GM12874 (cell line): Measurements from ENCODE around the gene SEPTIN5.

Source experiments
- TF ChIP-seq, protein P1 (sequence below): IDR thresholded peaks from 2 replicates; pipeline ENCODE4 v1.5.1; 2011; ENCODE audit warnings: low read depth, mild to moderate bottlenecking, control low read depth, low read length, moderate library complexity; ENCODE audit not compliant: insufficient read depth

Gene SEPTIN5

DNA sequence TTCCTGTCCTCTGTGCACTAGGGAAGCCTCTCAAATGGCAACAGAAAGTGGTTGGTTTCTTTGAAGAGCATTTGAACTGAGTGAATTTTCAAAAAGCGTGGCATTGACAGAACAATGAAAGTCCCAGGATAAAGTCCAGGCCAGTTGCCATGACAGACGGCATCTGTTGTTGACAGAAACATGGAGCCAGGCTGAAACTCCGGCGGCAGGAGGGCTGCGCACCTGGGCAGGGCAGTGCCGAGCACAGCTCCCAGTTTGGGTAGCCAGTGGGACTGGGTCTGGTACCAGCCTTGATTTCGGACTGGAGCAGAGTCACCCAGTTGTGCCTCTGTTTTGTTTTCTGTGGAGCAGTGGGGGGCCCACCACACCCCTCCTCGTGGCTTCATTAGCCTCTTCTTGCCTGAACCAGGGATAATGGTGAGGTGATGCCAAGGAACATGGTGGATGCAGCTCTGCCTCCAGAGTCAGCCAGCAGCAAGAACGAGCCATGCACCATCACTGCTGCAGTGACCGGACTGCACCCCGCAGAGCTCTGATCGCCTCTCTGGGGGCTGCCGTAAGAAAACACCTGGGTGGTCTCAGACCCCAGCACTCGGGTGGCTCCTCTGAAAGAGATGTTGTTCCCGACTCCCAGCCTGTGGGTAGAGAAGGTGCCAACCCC lies 9.8 kb upstream of the SEPTIN5 start:
- TF ChIP-seq, protein P1, sequence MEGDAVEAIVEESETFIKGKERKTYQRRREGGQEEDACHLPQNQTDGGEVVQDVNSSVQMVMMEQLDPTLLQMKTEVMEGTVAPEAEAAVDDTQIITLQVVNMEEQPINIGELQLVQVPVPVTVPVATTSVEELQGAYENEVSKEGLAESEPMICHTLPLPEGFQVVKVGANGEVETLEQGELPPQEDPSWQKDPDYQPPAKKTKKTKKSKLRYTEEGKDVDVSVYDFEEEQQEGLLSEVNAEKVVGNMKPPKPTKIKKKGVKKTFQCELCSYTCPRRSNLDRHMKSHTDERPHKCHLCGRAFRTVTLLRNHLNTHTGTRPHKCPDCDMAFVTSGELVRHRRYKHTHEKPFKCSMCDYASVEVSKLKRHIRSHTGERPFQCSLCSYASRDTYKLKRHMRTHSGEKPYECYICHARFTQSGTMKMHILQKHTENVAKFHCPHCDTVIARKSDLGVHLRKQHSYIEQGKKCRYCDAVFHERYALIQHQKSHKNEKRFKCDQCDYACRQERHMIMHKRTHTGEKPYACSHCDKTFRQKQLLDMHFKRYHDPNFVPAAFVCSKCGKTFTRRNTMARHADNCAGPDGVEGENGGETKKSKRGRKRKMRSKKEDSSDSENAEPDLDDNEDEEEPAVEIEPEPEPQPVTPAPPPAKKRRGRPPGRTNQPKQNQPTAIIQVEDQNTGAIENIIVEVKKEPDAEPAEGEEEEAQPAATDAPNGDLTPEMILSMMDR: no peak

DNA sequence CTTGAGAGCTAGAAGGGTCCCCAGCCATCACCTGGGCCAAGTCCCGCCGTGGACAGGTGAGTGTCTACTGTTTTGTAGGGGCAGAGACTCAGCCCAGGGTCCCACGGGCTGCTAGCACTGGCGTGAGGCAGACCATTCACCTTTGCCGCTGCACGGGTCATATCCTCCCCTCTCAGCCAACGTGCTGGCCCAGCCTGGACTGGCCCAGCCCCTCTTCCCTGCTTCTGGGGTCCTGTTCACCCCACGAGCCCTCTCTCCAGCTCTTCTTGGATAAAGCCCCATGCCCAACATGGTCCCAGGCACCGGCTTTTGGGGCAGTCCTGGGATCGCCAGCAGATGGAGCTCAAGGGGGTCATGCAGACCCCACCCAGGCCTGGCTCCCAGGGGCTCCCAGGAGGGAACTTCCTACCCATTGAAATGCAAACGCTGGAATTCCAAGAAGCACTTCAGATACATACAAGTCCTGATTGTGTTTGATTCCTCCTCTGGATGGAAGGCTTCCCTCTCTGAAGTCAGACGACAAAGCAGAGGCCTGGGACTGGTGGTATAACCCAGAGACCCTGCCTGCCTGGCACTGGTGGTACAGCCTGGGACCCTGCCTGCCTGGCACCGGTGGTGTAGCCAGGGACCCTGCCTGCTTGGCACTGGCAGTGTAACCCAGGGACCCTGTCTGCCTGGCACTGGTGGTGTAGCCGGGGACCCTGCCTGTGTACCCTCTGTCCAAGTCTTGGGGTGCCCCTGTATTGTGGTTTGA lies 8.9 kb upstream of the SEPTIN5 start:
- TF ChIP-seq, protein P1: no peak

DNA sequence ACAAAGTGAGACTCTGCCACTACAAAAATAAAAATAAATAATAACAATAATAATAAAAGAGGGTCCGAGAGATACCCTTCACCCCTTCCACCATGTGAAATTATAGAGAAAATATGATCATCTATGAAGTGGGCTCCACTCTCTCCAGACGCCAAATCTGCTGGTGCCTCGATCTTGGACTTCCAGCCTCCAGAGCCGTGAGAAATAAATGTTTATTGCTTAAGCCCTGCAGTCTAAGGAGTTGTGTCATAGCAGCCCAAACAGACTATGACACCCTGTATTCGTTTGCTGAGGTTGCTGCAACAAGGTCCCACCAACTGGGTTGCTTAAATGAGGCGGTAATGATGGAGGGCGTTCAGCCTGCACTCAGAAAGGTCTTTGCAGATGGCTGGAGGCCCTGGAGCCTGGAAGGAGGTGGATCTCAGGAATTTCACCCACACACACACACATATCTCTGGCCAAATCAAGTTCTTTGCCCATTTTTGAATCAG lies 7.6 kb upstream of the SEPTIN5 start:
- TF ChIP-seq, protein P1: no peak

DNA sequence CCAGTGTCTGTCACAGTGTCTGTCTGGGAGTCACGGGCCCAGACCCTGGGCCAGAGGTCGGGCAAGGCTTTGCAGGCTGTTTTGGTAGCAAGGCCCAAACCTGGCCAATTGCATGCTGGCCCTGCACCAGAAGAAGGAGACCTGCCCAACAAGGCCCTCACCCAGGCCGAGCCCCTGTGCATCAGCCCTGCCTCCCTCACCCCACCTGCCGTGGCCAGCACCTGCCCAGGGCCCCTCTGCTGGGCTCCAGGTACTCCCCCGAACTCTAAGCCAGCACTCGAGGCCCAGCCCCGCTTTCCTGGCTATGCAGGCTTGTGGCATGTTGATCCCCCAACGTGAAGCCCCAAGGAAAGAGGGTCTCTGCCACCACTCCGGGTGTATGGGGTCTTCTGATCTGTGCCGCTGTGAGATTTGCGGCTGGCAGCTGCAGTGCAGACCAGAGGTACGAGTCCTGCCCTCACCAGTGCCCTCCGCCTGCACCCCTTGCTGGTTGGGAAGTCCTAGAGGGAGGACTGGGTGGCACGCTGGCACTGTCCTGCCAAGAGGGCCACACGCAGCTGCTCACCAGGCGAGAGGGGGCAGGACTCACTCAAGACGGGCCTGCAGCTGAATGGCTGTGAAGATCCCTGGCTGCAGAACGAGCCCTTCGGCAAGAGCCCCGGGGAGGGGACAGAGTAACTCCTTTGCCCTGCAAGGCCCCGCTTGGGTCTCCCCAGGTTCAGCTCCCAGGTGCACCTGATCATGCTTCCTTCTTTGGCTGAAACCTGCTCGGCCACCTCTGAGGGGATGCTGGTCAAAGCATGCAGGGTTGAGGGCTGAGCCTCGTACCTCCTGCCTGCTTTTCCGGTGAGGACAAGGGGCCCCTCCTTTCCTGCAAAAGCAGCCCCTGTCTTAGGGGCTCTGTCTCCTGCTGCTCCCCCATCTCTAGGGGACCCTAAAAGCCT lies 6.7 kb upstream of the SEPTIN5 start:
- TF ChIP-seq, protein P1: no peak

DNA sequence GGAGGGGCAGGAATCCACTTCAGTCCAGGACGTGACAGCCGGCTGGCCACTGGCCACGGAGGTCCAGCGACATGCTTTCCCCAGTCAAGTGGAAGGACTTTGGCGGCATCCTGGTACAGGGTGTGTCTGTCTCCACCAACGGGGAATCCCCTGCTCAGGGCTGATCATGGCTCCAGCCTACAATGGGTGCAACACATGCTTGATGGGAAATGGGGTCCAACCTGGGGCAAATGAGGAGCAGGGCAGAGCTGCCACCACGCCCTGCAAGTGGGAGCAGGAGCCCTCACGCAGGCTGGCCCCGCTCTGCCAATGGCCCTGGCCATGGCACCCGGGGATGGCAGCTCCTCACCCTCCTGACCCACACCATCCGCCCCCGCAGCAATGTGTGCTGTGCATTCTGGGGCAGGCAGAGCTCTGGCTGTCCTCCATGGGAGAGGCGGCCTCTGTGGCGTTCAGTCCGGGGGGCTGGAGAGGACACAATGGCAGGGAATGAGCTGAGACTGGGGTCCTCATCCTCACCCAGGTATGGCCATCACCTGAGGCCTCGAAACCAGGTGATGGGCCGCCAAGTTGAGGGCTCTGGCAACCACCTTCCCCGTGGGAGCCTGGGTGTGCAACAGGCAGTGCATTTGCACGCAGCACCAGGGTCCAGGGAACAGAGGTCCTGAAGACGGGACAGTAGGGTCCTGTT lies 5.8 kb upstream of the SEPTIN5 start:
- TF ChIP-seq, protein P1: no peak

DNA sequence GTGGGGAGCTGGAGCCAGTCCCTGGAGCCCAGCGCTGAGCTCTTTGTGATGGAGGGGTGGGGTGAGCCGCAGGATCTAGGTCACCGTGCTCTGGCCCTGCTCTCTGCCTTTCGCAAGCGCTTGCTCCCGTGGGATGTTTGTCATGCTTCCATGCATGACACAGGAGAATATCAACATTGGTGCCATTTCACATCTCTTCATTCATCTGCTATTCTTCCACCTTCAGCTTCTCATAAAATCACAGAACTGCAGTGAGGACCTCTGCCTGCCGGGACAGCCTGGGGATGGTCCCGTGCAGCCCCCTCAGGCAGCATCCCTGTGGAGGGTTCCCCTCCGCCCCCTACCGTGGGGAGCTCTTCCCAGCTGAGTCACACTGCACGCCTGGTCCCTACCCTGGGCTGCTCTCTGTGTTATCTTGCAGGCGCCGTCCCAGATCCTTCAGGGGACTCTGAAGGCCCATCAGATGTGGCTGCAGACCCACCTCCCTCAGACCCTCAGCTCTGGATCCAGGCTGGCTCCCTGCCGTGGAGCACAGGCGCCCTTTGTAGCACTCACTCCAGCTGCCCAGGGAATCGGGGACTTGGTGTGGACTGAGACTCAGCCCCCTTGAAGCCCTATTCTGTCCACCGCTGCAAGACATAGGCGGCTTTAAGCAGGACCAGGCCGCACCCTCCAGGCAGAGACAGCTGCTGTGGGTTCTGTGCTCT lies 5.1 kb upstream of the SEPTIN5 start:
- TF ChIP-seq, protein P1: no peak
